GM12874 (cell line): Measurements from ENCODE around the gene PEX6.

Experiments
- TF ChIP-seq, protein P1 (sequence below): IDR thresholded peaks from 2 replicates; pipeline ENCODE4 v1.5.1; 2011; ENCODE audit warnings: low read depth, mild to moderate bottlenecking, control low read depth, low read length, moderate library complexity; ENCODE audit not compliant: insufficient read depth

Gene PEX6

DNA sequence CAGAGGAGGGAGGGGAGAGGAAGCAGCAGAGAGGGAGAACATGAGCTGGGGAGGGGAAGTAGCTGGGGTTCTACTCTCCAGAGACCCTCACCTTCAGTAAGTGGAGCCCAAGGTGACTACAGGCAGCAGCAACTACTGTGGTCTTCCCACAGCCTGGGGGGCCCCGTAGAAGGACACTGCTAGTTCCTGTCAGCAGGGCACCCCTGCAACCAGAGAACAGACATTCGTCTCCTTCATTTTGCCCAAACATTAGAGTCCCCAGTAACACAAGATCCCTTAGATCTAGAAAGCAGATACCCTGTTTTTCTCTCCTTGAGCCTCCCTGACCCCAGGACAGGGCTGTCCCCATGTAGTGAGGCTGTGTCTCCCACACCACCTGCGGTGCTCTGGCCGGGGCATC is 10.2 kb downstream of the PEX6 start:
- TF ChIP-seq, protein P1, sequence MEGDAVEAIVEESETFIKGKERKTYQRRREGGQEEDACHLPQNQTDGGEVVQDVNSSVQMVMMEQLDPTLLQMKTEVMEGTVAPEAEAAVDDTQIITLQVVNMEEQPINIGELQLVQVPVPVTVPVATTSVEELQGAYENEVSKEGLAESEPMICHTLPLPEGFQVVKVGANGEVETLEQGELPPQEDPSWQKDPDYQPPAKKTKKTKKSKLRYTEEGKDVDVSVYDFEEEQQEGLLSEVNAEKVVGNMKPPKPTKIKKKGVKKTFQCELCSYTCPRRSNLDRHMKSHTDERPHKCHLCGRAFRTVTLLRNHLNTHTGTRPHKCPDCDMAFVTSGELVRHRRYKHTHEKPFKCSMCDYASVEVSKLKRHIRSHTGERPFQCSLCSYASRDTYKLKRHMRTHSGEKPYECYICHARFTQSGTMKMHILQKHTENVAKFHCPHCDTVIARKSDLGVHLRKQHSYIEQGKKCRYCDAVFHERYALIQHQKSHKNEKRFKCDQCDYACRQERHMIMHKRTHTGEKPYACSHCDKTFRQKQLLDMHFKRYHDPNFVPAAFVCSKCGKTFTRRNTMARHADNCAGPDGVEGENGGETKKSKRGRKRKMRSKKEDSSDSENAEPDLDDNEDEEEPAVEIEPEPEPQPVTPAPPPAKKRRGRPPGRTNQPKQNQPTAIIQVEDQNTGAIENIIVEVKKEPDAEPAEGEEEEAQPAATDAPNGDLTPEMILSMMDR: no peak

DNA sequence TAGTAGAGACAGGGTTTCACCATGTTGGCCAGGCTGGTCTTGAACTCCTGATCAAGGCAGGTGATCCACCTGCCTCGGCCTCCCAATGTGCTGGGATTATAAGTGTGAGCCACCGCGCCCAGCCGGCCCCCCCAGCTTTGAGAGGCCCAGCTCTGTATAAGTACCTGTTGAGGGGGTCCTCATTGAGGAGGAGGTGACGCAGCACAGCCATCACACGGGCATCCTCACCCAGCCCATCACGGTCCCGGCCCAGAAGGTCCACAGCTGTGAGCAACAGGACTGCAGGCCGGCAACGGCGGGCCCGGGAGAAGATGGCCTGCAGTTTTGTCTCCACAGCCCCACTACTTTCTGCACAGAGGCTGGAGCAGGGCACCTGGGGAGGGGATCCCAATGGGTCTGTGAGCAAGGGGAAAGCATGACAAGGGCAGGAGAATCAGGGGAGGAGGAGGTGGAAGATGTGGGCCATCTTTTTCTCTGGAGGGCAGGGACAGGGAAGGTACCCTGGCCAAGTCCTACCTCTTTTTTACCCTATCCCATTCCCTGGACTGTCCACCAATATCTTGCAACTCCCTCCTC is 10.8 kb downstream of the PEX6 start:
- TF ChIP-seq, protein P1: no peak

DNA sequence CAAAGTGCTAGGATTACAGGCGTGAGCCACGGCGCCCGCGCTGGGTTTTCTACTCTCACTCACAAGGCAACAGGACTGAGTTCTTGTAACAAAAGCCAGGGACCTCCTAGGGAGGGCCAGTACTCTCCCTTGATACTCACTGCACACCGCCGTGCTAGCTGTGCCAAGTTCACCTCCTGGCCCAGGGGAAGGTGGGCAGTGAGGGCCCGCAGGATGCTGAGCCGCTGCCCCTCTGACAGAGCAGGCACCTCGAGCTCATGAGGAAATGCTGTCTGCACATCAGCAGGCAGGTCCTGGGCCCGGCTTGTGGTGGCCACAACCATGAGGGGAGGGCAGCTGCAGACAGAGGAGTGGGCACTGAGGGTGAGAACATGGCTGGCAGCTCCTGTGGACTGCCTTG is 11.8 kb downstream of the PEX6 start:
- TF ChIP-seq, protein P1: no peak

DNA sequence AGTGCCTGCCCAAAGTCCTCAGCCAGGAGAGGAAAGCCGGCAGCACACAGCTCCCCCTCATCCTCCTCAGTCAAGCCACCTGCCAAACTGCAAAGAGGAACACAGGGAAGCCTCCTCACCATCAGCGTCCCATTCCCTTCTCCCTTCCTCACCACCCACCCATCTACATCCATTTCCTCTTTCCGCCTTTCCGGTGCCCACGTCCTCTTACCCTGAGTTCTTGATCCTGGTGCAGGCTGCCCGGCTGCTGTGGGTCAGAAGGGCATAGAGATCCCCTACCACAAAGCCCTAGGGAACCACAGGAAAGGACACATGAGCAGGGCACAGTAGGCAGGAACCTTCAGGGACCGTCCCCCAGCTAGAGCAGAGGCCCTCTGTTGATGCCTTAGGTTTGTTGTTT is 12.4 kb downstream of the PEX6 start:
- TF ChIP-seq, protein P1: no peak

DNA sequence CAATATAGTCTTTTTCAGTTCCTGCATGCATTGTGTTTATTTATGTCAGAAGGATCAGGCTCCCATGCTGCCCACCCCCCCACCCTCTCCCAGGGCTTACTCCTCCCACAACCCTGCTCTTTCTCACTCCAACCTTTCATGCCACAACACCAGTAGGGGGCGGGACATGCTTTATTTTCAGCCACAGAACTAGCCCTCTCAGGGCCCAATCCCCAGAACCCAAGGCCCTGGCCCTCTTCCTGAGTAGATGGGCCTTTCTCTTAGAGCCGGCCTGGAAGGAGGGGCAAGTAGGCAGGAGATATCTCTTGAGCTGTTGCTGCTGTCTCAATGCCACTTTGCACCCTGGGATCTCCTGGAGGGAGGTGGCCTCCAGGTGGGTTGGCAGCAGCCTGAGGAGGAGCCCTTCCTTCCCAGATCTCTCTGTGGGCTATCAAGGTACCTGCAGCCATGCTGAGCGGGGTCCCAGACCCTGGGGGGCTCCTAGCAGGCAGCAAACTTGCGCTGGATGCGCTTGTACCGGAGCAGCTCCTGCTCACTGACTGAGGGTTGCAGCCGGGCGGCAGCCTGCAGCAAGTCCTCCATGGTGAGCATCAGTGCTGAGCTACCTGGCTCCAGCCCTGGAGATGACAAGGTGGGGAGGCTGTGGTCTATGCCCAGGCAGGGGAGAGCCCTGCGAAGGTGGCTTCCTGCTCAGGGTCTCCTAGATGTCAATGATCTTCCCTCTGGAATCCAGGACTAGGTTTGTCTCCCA is 15.0 kb downstream of the PEX6 start:
- TF ChIP-seq, protein P1: peak; percentile 26; the same call in 1 of the 2 replicates

DNA sequence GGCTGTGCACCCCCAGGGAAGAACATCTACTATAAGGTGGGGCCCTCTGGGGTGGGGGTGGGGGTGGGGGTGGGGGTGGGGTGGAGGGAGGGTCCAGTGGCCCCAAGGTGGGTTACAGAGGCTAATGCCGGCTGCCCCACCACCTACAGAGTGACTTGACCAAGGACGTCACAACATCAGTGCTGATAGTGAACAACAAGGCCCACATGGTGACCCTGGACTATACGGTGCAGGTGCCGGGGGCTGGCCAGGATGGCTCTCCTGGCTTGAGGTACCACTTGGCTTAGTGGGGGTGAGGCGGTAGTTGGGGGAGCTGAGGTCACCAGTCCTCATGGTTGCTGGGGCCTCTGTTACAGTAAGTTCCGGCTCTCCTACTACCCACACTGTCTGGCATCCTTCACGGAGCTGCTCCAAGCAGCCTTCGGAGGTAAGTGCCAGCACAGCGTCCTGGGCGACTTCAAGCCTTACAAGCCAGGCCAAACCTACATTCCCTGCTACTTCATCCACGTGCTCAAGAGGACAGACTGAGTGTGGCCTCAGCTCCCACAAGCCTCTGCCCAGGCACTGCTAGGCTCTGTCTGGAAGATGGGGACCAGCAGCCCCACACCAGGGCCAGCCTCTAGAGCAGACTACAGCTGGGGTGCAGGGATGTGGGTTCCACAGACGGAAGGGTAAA is 15.7 kb downstream of the PEX6 start:
- TF ChIP-seq, protein P1: no peak

DNA sequence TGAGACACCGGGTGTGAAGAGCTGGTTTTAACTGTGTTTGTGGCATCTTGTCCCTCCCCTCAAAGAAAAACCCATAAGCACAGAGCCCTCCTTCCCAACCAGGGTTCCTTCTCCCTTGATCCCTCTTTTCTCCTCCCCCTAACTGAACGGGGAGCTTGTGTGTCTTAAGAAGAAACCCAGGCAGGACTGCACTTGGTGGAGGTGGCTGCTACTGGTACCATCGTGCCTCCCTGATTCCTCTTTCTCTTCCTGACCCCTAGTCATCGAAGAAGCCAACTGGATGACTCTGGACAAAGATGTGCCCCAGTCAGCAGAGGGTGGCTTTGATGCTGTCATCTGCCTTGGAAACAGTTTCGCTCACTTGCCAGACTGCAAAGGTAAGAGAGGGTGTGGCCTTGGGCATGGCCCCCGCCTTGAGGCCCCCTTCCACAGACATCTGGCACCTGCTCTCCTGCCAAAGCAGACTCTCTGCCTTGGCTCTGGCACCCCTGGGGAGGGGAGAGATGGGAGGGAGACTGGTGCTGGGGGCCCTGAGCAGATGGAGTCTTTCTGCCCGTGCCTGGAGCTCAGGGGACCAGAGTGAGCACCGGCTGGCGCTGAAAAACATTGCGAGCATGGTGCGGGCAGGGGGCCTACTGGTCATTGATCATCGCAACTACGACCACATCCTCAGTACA is 16.3 kb downstream of the PEX6 start:
- TF ChIP-seq, protein P1: no peak
